HG03139 (cell line): Measurements from ENCODE around the gene SLC5A11.
"Not testable (repeated sequence)": the region's sequence is repeated elsewhere in the genome, so short reads cannot be mapped to it uniquely, and the experiment has no call there.

ENCODE experiments used
- ATAC-seq: cut with Tn5 transposase; IDR thresholded peaks from one replicate; pipeline ENCODE4 v1.9.1; 2021; ENCODE audit not compliant: unreplicated experiment

SLC5A11 gene

DNA sequence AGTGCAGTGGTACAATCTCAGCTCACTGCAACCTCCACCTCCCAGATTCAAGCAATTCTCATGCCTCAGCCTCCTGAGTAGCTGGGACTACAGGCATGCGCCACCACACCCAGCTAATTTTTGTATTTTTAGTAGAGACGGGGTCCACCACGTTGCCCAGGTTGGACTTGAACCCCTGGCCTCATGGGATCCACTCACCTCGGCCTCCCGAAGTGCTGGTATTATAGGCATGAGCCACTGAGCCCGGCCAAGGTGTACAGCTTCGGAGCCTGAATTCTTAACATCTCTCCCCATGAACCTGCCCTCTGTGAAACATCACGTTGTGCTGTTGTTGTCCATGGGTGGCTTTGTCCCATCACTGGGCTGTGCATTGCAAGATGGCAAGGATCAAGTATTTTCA lies 11.1 kb downstream of the SLC5A11 start:
- ATAC-seq = not testable (repeated sequence)

DNA sequence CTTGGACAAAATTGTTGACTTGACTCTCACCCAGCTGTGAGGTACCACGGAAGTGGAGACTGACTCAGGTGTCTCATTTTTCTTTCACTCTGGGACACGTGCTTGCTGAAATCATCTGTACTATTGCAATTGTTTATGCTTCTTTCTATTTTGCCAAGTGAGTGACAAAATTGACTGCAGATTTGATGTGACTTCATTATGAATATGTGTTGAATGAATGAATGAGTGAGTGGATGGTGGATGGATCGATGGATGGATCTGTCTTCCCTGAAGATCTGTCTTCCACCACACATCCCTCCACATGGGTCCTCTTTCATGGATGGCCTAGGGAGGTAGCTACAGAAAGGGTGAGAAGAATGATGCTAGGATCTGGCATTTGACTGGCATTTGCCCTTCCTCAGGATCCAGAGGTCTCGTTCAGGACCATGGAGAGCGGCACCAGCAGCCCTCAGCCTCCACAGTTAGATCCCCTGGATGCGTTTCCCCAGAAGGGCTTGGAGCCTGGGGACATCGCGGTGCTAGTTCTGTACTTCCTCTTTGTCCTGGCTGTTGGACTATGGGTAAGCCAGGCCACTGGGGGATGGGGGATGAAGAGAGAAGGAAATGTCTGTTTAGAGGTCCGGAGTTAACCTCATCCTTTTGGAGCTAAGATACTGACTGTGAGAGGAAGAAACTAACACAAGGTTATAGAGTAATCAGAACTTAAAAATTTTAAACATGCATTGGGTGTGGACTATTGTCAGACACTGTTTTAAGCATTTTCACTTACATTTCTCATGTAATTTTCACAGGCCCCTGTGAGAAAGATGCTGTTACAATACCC lies 12.7 kb downstream of the SLC5A11 start:
- no peak for ATAC-seq

DNA sequence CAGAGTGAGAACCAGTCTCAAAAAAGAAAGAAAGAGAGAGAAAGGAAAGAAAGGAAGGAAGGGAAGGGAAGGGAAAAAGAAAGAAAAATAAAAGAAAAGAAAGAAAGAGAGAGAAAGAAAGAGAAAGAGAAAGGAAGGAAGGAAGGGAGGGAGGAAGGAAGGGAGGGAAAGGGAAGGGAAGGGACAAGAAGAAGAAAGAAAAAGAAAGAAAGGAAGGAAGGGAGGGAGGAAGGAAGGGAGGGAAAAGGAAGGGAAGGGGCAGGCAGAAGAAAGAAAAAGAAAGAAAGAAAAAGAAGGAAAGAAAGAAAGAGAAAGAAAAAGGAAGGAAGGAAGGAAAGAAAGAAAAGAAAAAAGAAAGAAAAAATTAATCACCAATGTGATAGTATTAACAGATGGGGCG lies 15.7 kb downstream of the SLC5A11 start:
- no peak for ATAC-seq

DNA sequence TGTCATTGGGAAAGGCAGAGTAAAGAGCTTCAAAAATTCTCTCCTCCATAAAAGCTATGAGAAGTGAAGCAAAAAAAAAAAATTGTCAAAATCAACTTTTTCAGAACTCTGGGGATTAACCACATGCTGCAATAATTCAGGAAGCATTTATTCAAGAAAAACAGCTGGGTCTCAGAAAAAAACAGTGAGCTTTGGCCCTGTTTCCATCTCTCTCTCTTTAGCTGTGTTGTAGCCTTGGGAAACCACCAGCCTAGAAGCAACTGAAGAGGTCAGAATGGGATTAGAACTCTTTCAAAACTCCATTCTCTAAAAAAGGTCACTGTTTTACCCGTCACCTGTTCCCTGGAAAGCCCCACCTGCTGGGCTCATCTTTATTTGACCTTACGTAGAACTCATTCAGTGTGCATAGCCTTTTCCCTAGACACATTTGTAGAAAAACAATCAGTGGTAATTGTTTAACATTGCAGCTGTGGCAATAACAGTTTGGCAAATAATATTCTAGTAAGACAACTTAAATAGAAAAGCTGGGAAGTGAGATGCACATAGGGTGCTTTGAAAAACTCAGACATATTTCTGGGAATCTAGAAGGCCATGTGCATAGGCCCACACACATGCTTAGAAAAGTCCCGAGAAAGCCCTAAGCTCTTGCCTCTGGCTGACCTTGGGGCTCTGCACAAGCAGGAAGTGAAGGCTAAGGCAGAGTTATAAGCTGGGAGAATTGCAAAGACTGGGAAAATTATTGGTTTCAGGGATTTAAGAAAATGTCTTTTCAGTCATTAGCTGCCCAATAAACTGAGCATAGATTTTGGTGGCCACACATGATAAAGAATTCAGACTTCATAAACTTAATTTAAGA lies 18.0 kb downstream of the SLC5A11 start:
- no peak for ATAC-seq

DNA sequence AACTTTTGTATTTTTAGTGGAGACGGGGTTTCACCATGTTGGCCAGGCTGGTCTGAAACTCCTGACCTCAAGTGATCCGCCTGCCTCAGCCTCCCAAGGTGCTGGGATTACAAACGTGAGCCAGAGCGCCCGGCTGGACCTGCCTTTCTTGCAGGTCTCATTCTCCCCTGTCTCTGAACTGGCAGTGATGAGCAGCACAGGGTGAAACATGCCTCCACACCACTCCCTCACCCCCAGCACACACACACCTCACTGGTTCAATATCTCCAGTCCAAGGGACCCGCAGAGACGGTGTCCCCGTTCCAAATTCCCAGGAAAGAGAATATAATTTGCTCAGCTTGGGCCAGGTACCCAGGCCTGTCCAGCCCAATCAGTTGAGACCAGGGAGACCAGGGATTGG lies 23.3 kb downstream of the SLC5A11 start:
- ATAC-seq = no peak

DNA sequence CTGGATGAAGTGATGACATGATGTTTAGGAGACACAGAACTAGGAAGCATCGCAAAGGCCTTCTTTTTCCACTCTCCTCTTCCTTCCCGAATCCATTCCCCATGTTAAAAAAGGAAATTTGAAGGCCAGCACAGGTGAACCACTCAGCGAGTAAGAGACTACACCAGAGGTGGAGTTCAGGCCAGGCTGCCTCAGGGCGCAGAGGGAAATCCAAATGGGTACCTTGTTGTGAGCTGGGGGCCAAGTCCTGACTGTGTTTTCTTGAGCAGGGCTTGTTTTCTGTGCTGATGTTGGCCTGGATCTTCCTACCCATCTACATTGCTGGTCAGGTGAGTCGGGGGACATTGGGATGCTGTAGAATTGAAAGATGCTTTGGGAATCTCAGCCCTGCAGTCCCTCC lies 26.1 kb downstream of the SLC5A11 start:
- no peak for ATAC-seq

DNA sequence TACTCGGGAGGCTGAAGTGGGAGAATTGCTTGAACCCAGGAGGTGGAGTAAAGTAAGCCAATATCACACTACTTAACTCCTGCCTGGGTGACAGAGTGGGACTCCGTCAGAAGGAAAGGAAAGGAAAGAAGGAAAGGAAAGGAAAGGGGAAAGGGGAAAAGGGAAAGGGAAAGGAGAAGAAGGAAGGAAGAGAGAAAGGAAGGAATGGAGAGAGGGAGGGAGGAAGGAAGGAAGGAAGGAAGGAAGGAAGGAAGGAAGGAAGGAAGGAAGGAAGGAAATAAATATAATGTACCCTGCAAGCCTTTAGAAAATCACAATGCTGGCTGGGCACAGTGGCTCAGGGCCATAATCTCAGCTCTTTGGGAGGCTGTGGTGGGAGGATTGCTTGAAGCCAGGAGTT lies 27.3 kb downstream of the SLC5A11 start:
- no peak for ATAC-seq

DNA sequence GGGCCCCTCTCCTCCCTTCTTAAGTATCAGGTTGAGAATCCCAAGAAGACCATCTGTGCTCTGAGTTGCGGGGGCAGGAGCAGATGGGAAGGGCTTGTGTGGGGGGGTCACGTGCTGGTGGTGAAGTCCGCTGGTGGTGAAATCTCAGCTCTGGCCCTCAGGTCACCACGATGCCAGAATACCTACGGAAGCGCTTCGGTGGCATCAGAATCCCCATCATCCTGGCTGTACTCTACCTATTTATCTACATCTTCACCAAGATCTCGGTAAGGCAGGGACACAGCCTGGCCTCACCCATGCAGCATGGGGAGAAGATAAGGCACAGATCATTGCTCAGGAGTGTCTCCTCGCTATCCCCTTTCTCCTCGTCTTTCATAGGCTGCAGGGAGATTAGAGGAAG lies 29.7 kb downstream of the SLC5A11 start:
- ATAC-seq = no peak

DNA sequence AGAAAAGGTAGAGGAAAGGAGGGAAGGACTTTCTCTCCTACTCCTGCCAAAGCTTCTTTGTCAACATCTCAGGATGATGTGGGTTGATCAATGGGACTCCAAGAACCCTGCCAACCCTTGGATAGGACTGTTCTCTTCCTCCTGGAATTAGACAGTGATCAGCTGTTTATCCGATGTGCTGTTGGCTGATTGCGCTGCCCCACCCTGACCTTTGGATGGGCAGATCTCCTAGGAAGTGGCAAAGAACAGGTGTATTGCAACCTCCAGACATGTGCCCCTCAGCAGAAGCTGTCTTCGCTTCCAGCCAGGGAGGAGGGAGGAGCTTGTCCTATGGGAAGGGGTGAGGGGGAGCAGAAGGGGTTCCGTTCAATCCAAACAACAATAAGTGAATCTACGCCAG lies 30.5 kb downstream of the SLC5A11 start:
- ATAC-seq = no peak

DNA sequence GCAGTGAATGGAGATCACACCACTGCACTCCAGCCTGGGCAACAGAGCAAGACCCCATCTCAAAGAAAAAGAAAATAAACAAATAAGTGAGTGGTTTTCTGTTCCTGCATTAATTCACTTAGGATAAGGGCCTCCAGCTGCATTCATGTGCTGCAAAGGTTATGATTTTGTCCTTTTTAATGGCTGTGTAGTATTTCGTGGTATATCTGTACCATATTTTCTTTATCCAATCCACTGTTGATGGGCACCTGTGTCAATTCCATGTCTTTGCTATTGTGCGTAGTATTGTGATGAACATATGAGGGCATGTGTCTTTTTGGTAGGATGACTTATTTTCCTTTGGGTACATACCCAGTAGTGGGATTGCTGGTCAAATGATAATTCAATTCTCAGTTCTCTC lies 33.9 kb downstream of the SLC5A11 start:
- ATAC-seq = no peak

DNA sequence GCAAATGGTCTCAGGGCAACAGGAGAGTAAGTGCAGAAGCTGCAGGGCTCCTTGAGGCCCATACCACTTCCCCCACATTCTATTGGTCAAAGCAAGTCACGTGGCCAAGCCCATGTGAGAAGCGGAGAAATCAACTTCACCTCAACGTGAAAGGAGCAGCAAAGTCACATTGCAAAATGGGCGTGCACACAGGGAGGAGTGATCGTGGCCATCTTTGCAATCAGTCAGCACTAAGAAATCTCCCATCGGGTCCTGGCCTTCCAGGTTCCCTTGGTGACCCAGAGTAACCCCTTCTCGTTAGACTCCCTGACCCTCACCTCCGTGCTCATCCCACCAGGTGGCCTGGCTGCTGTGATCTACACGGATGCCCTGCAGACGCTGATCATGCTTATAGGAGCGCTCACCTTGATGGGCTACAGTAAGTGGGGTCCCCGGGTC lies 38.0 kb downstream of the SLC5A11 start:
- no peak for ATAC-seq

DNA sequence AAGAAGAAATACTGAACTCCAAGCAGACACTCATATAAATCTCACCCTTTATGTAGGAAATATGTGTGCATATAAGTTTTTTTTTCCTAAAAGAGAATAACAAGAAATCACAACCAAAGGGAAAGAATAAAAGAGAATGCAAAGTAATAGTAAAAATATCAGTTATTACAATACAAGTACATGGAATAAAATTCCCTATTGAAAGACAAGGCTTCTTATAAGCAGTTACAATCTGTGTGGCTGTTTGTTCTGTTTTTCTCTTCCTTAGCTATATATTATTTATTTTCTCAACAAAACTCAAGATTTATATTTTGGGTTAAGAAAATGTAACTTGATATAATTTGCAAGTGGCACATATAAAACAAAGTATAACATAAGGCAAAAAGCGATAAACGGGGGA lies 41.7 kb downstream of the SLC5A11 start:
- ATAC-seq = no peak

DNA sequence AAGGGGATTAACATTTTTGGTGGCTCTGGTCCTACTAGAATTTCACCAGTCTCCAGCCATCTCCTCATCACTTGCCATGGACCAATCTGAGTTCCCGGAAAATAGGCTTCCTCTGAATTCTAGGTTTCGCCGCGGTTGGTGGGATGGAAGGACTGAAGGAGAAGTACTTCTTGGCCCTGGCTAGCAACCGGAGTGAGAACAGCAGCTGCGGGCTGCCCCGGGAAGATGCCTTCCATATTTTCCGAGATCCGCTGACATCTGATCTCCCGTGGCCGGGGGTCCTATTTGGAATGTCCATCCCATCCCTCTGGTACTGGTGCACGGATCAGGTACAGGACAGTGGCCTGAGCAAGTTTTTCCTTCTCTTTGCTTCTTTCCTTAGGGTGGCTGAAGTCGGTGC lies 45.0 kb downstream of the SLC5A11 start:
- no peak for ATAC-seq

DNA sequence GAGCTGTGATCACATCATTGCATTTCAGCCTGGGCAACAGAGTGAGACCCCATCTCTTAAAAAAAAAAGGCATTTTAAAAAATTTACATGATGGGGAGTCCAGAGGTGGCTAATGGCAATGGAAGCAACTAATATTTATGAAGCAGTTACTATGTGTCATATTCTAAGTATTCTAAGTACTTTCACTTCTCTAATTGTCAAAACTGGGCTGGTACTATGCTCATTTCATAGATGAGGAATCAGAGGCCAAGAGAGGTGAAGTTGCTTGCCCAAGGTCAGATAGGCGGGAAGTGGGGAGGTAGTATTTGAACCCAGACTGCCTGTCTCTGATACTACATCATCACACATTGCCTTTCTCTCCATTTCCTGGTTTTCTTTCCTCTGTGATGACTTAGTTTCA lies 50.7 kb downstream of the SLC5A11 start:
- no peak for ATAC-seq

DNA sequence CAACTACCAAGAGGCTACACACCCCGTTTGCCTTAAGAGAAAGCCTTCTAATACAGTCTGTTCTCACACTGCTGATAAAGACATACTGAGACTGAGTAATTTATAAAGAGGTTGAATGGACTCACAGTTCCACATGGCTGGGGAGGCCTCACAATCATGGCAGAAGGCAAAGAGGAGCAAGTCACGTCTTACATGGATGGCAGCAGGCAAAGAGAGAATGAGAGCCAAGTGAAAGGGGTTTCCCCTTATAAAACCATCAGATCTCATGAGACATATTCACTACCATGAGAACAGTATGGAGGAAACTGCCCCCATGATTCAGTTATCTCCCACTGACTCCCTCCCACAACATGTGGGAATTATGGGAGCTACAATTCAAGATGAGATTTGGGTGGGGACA lies 51.8 kb downstream of the SLC5A11 start:
- ATAC-seq = not testable (repeated sequence)

DNA sequence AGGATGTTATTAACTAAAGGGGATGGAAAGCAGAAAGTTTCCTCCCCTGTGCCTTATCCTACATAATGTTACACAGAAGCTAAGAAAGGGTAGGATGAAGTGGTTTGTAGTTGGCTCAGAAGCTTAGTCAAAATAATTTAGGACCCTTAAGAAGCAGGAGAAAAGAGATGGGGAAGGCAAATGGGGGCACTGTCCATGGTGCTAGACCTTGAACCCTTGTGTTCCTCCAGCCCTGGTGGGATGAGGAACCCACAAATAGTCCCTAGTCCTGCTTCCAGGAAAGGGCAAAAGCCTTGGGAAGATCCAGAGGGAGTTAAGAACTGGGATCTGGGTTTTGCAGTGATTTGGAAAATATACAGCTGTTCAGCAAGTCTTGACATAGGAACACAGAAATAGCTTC lies 54.5 kb downstream of the SLC5A11 start:
- ATAC-seq = no peak

DNA sequence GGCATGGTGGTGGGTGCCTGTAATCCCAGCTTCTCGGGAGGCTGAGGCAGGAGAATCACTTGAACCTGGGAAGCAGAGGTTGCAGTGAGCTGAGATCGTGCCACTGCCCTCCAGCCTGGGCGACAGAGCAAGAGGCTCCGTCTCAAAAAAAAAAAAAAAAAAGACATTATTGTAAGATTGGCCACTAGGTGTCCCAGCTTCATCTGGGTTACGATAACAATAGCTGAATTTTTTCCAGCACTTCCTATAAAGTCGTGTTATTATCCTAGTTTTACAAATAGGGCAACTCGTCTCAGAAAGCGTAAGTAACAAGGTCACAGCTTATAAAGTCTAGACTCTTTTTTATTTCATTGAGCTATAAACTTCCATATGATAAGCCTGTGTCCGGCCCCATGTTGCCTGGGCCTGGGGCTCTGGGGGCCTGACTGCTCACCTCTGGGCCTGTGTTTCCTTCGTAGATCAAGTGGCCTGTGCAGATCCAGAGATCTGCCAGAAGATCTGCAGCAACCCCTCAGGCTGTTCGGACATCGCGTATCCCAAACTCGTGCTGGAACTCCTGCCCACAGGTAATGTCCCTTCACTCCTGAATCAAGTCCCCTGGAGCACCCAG lies 60.5 kb downstream of the SLC5A11 start:
- ATAC-seq = no peak

DNA sequence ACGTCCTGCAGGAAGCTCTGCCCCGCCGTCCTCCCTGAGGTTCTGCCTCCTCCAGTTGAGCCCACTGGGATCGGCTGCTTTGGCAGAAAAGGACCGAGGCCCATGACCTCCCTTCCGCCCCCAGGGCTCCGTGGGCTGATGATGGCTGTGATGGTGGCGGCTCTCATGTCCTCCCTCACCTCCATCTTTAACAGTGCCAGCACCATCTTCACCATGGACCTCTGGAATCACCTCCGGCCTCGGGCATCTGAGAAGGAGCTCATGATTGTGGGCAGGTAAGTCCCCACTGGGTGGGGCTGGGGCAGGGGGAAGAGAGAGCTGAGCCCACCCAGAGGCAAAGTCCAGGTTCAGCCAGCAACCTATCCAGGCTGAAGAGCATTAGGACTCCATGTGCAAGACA lies 61.1 kb downstream of the SLC5A11 start:
- no peak for ATAC-seq

DNA sequence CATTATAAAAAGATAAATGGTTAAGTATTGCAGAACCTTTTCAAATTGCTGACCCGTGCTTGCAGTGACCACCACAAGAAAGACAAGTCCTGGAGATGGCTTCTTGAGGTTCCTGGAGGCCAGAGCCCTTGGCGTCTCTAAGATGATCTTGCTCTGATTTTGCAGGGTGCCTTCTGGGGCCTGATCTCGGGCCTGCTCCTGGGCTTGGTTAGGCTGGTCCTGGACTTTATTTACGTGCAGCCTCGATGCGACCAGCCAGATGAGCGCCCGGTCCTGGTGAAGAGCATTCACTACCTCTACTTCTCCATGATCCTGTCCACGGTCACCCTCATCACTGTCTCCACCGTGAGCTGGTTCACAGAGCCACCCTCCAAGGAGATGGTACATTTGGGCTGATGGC lies 63.0 kb downstream of the SLC5A11 start:
- ATAC-seq = no peak

DNA sequence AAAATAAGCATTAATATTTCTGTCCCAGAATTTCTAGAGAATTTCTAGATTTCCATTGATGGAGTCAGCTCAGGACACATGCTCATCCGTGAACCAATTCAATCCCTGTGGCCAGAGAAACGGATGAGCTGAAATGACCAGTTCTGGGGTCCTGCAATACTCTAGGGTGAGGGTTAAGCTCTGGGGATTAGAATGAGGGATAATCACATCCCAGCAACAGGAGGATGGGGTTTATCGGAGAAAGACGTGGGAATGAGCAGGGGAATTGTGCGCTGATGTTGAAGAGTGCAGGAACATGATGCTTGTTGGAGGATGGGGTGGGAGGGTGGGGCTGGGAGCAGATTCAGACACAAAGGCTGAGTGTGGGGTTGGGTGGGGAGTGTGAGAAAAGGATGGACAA lies 64.1 kb downstream of the SLC5A11 start:
- ATAC-seq = no peak

DNA sequence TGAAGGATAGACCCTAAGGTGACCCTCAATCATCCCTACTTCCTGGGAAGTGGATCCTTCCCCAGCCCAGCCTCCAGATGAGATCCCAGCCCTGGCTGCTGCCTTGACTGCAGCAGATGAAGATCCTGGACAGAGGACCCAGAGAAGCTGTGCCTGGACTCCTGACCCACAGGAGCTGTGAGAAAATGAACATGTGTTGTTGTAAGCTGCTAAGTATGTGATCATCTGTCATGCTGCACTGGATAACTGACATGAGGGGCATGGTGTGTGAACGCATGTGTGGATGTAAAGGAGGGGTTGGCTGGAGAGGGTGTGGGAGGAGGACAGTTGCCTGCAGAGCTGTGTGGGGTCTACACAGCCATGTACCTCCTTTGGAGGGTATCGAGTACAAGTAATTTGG lies 69.3 kb downstream of the SLC5A11 start:
- no peak for ATAC-seq

DNA sequence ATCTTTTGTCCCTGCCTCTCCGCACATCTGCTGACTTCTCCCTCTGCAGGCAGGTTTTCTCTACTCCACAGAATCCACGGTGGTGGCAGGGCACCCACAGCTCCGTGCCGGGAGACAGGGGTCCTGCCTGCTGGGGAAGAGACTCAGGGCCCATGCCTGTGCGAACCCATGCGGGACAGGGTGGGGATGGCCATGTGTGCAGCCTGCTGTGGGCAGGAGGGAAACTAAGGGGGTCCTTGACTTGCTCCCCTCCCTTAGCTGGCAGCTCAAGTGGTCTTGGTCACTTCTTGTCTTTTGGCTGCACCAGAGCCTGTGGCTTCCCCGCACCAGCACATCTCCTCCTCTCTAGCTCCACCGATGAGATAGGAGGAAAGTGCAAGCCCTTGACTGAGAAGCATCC lies 69.8 kb downstream of the SLC5A11 start:
- no peak for ATAC-seq
